C4-2B (cell line): ENCODE results near the gene UBC.

Source experiments
- CTCF ChIP-seq: fragments of 450-650 bp; conservative IDR thresholded peaks from 2 replicates; pipeline ENCODE4 v1.5.1; 2017; ENCODE audit warnings: mild to moderate bottlenecking
- ZFX ChIP-seq: fragments of 450-650 bp; IDR thresholded peaks from 2 replicates; pipeline ENCODE4 v1.6.1; 2017

GRCh38 chr12:124914392-124915238 lies at the start of gene UBC:
- TF ChIP-seq CTCF (no peak), ZFX (no peak)
